ENCODE results near the gene IRAK1.

DNA sequence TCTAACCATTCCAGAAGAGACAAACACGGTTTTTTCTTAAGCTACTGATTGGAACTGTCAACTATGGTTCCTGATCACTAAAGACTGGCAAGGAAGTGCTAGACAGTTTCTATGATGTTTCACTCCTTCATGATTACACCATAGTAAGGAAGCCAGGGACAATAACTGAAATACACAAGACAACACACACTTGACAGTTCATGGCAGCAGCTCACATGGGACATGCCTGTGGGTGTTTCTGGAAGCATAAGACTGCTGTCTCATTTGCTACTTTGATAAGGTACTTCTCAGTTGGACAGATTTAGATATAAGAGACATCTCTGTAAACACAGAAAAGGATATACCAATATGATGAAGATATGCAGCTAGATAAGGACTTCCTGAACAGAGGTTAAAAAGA lies 8.3 kb upstream of the IRAK1 start:
- TF ChIP-seq, protein P1, sequence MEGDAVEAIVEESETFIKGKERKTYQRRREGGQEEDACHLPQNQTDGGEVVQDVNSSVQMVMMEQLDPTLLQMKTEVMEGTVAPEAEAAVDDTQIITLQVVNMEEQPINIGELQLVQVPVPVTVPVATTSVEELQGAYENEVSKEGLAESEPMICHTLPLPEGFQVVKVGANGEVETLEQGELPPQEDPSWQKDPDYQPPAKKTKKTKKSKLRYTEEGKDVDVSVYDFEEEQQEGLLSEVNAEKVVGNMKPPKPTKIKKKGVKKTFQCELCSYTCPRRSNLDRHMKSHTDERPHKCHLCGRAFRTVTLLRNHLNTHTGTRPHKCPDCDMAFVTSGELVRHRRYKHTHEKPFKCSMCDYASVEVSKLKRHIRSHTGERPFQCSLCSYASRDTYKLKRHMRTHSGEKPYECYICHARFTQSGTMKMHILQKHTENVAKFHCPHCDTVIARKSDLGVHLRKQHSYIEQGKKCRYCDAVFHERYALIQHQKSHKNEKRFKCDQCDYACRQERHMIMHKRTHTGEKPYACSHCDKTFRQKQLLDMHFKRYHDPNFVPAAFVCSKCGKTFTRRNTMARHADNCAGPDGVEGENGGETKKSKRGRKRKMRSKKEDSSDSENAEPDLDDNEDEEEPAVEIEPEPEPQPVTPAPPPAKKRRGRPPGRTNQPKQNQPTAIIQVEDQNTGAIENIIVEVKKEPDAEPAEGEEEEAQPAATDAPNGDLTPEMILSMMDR (IDR thresholded peaks at IDR 0.05): no peak
- TF ChIP-seq POLR2A (IDR thresholded peaks at IDR 0.05): no peak
